Measurements from ENCODE around the gene TMPRSS7.

The TMPRSS7 gene

DNA sequence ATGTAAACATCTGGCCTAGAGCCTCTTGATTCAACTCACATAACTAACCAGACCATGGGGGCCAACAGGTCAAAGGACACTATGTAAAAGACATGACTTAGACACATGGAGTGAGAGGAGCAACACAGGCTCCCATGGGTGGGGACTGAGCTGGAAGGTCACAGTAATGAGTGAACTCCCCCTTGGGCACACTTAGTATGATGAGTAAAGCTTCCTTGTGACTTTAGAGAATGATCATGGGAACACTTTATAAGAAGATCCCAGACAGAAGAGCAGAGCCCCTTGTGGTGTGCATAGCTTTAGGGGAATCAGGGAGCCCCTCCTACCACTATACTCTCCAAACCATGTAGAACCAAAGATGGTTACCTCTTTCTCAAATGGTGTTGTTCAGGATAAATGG lies 88.3 kb downstream of the TMPRSS7 start:
- DNase-seq (ENCODE audit: insufficient read length, low spot score) (no peak), FAIRE-seq (no peak)

DNA sequence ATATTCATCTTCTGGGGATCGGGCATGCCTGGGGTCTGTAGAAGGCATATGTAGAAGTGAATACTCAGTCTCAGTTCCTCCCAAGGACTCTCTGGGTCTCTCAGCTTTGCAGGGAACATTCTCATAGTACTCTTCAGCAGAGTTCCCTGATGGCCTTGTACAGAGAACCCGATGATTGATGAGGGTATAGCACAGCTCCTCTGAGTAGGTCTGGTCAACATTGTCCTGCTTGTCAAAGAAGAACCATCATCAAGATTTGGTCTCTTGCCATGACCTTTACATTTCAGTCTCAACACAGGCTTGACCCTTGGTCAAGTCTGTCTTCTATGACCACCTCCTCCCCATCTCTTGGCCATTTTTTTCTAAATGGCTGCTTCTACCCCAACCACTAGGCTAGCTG lies 89.0 kb downstream of the TMPRSS7 start:
- no peak for DNase-seq (ENCODE audit: insufficient read length, low spot score)
- TF ChIP-seq, protein P1, sequence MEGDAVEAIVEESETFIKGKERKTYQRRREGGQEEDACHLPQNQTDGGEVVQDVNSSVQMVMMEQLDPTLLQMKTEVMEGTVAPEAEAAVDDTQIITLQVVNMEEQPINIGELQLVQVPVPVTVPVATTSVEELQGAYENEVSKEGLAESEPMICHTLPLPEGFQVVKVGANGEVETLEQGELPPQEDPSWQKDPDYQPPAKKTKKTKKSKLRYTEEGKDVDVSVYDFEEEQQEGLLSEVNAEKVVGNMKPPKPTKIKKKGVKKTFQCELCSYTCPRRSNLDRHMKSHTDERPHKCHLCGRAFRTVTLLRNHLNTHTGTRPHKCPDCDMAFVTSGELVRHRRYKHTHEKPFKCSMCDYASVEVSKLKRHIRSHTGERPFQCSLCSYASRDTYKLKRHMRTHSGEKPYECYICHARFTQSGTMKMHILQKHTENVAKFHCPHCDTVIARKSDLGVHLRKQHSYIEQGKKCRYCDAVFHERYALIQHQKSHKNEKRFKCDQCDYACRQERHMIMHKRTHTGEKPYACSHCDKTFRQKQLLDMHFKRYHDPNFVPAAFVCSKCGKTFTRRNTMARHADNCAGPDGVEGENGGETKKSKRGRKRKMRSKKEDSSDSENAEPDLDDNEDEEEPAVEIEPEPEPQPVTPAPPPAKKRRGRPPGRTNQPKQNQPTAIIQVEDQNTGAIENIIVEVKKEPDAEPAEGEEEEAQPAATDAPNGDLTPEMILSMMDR (IDR thresholded peaks at IDR 0.05; ENCODE audit: insufficient read depth, missing control alignments): no peak
- FAIRE-seq: no peak

More for the DNA sequence above, 88.3 kb downstream of the TMPRSS7 start:
- TF ChIP-seq, protein P1 (IDR thresholded peaks at IDR 0.05; ENCODE audit: insufficient read depth, missing control alignments): no peak

DNA sequence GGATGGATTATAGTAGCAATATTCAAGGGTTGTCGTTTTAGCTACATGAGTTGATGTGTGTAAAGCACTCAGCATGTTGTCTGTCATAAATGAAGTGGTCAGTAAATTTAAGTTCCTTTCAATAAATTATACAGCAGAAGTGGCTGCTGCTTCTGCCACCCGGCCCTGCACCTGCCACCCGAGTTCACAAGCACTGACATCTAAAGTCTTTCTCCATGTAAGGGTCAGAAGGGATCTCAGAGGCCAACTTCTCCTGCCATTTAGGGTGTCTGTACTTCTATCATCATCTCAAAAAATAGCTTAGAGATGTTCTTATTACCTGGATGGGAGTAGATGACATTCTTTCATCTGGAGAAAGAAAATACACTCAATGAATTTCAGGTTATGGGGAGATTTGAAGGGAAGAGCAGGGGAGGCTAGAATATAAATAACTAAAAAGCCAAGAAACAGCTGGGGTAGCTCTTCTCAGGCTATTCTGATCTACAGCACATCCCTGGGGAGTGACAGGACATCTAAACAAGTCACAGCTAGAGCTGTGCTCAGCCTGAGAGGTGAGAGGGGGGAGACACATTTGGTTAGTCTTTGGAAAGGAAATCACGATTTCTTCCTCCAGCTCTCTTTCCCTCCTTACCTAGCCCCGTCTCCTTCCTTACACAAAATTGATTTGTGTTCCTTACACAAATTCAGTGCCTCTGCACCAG lies 90.5 kb downstream of the TMPRSS7 start:
- DNase-seq (ENCODE audit: insufficient read length, low spot score): no peak
- TF ChIP-seq, protein P1 (IDR thresholded peaks at IDR 0.05; ENCODE audit: insufficient read depth, missing control alignments): no peak
- FAIRE-seq: no peak

DNA sequence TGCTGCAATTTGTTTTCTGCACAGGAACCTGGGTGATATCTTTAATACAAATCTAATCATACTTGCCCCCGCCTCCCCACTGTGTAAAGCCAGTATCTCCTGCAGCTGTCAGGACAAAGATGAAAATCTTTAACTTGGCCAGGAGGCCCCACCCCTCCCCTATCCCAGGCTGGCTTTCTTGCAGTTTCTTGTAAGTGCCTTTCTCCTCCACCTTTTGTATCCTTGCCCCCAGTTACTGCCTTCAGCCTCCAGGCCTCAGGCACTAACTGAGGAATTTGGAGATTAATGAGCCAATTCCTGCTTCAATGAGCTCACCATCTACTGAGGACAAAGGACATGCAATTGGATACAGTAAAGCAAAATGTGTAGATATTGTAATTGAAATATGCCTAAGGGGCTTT lies 92.0 kb downstream of the TMPRSS7 start:
- TF ChIP-seq, protein P1 (IDR thresholded peaks at IDR 0.05; ENCODE audit: insufficient read depth, missing control alignments): no peak
- no peak for FAIRE-seq
- no peak for DNase-seq (ENCODE audit: insufficient read length, low spot score)

DNA sequence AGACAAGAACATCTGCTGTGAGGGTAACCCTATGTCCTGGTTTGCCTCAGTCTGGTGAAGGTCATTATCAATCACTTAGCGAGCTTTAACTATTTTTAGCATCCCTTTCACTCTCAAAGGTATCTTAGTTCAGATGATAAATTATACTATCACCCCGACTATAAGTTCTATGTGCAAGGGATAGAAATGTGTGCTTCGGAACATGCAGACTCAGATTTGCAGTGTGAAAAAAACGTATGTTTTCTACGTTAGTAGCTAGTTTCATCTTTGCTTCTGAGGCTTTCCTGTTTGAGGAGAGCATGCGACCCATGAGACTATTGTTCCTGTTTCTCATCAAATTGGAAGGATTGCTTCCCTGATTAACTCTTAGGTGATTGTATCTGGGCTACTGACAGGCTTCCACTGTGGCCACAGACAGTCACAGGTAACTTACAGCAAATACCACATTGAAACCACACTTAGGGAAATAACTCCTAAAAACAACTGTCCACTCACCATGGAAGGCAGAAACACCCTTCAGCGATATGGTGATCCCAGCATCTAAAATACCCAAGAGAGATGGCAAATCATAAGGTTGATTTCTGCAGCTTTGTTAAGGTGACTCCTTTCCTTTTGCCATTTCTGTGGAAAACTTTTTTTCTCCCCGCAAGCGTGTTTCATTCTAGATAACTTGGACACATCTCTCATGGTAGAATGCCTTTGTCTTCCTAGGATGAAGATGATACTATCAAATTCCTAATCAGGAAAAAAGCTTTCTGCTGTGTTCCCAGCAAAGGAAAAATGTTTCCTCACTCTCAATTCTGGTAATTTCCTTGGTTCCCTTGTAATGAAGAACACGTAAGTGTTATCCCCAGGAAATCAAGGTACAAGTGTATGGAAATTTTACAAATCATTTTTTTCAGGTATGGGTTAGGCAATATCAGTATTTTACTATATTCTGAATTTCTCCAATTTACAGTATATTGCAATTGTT lies 93.3 kb downstream of the TMPRSS7 start:
- no peak for FAIRE-seq
- TF ChIP-seq, protein P1 (IDR thresholded peaks at IDR 0.05; ENCODE audit: insufficient read depth, missing control alignments): no peak
- no peak for DNase-seq (ENCODE audit: insufficient read length, low spot score)

DNA sequence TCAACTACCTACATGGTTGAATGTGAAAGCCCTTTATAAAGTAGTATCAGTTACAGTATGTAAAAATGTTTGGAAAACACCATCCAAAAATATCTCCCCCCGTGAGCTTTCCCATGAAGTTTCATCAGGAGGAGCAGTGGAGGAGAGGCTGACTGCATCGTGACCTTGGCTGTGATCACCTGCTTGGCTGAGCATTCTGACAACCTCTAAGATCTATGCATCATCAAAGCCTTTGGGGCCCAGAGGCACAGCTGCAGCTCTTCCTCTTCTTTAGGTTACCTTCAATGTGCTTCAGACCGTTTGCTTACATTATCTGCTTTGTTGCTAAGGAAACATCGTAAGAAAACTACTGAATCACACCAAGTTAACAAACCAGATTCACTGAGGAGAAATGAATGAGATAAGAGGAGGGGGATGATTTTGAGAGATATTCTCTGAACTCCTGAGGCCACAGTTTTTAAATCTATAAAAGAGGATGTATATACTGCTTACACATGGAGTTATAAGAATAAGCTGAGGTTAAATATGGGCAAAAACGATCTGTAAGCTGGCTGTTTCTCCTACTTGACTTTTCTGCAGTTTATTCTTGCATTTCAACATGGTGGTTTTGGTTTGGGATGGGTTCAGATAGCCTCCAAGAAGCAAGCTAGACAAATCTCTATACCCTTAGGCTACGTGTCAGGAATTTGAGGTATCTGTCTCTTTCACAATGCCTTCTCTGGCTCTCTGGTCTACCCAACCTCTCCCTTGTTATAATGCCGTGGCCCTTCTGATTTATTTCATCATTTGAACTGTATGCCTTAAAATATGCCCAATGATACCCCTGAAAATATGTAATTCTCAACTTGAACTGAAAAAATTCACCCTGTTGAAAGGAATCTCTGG lies 94.5 kb downstream of the TMPRSS7 start:
- no peak for DNase-seq (ENCODE audit: insufficient read length, low spot score)
- TF ChIP-seq, protein P1 (IDR thresholded peaks at IDR 0.05; ENCODE audit: insufficient read depth, missing control alignments): no peak
- no peak for FAIRE-seq
